ENCODE data around the gene ATP1A3. TPM values are rescaled to one million over a fixed set of nuclear protein-coding genes. Genes with fewer than 3 reads are reported as not detected.
"Not testable (repeated sequence)": the region's sequence is repeated elsewhere in the genome, so short reads cannot be mapped to it uniquely, and the experiment has no call there.

ATP1A3 gene
- total RNA-seq, 1 experiment from 2014 or later: 12.1 TPM

DNA sequence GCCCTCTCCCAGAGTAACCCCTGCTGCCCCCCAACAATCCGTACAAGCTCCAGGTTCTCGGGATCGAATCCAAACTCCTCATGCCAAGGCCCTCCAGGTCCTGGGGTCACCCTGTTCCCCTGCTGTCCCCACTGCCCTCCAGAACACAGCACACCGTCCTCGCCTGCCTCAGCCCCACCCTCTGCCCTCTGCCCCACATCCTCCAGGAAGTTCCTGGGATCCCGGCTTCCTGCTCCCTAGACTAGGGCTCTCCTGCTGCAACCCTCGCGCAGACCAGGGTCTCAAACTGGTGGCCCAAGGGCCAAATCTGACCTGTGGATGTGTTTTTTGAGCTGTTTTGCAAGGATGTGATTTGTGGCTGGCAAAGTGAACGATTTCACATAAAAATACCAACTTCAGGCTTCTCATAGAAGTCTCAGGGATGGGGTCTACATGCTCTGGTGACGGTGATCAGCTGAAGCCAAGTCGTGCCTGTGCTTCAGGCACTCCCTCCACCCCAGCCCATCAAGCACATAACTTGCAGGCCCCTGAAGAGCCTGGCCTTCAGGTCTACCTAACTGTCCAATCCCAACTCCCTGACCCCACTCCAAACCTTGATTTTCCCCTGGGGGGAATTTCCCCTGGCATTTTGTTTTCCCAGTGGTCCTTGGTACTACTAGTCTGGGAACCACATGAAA lies 36.7 kb downstream of the ATP1A3 start:
- no peaks in the 10 kb centered on the region for H3K9me3 ChIP-seq (replicated peaks)
- no peak for DNase-seq
- no peaks in the 10 kb centered on the region for H3K27me3 ChIP-seq
- peaks cover 5% of the 10 kb centered on the region; the same call in 1 of the 2 replicates for H3K4me1 ChIP-seq
- 0 out of 2 replicates have a peak, but pooled peaks cover 2% of the 10 kb centered on the region for H3K36me3 ChIP-seq
- H3K27ac ChIP-seq: no peak overlapping the region
- H3K4me3 ChIP-seq: no peak overlapping the region

GRCh38 chr19:41956621-41957020 lies 37.4 kb downstream of the ATP1A3 start:
- H3K9me3 ChIP-seq (replicated peaks): no peaks in the 10 kb centered on the region
- H3K27ac ChIP-seq: no peak overlapping the region
- no peak overlapping the region for H3K4me3 ChIP-seq
- H3K27me3 ChIP-seq: no peaks in the 10 kb centered on the region
- peaks cover 5% of the 10 kb centered on the region; the same call in 1 of the 2 replicates for H3K4me1 ChIP-seq
- 0 out of 2 replicates have a peak, but pooled peaks cover 2% of the 10 kb centered on the region for H3K36me3 ChIP-seq
- no peak for DNase-seq

GRCh38 chr19:41955521-41955920 lies 38.5 kb downstream of the ATP1A3 start:
- H3K36me3 ChIP-seq: 0 out of 2 replicates have a peak, but pooled peaks cover 2% of the 10 kb centered on the region
- H3K4me1 ChIP-seq: peaks cover 5% of the 10 kb centered on the region; the same call in 1 of the 2 replicates
- H3K9me3 ChIP-seq (replicated peaks): no peaks in the 10 kb centered on the region
- no peaks in the 10 kb centered on the region for H3K27me3 ChIP-seq
- H3K27ac ChIP-seq: no peak overlapping the region
- no peak for DNase-seq
- H3K4me3 ChIP-seq: no peak overlapping the region

- H3K27ac ChIP-seq: no peak overlapping the region
- no peak overlapping the region for H3K4me3 ChIP-seq
- peak; percentile 83 to 94 for DNase-seq
- no peaks in the 10 kb centered on the region for H3K36me3 ChIP-seq
- no peaks in the 10 kb centered on the region for H3K27me3 ChIP-seq
- no peaks in the 10 kb centered on the region for H3K9me3 ChIP-seq (replicated peaks)
- no peaks in the 10 kb centered on the region for H3K4me1 ChIP-seq
These were observed 42.3 kb downstream of the ATP1A3 start for GRCh38 chr19:41951686-41952172.

DNA sequence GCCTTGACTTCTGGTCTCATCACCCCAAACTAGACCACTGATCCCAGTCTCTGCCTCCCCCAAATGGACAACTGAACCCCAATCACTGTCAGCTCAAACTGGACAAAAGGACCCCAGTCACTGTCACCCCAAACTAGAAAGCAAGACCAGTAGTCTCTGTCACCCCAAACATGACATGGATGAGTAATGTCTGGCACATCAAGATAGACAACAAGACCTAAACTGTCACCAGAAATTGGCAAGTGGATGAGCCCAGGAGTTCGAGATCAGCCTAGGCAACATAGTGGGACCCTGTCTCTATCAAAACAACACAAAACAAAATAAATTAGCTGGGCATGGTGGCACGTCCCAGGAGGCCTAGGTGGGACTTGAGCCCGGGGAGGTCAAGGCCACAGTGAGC lies 46.9 kb downstream of the ATP1A3 start:
- no peaks in the 10 kb centered on the region for H3K36me3 ChIP-seq
- DNase-seq: no peak
- no peaks in the 10 kb centered on the region for H3K27me3 ChIP-seq

GRCh38 chr19:41945135-41945766 lies 48.8 kb downstream of the ATP1A3 start:
- Histone ChIP-seq H3K4me3 (no peak overlapping the region), H3K4me1 (0 out of 2 replicates have a peak, but pooled peaks cover 2% of the 10 kb centered on the region), H3K27me3 (peaks cover 7% of the 10 kb centered on the region; the same call in 1 of the 2 replicates), H3K9me3 (replicated peaks) (no peaks in the 10 kb centered on the region), H3K36me3 (no peaks in the 10 kb centered on the region), H3K27ac (no peak overlapping the region)
- no peak for DNase-seq

More for the DNA sequence above, 46.9 kb downstream of the ATP1A3 start:
- Histone ChIP-seq H3K4me1 (0 out of 2 replicates have a peak, but pooled peaks cover 2% of the 10 kb centered on the region), H3K9me3 (replicated peaks) (no peaks in the 10 kb centered on the region), H3K27ac (no peak overlapping the region), H3K4me3 (no peak overlapping the region)

GRCh38 chr19:41944336-41944735 lies 49.7 kb downstream of the ATP1A3 start:
- peaks cover 7% of the 10 kb centered on the region; the same call in 1 of the 2 replicates for H3K27me3 ChIP-seq
- no peak overlapping the region for H3K4me3 ChIP-seq
- H3K4me1 ChIP-seq: 0 out of 2 replicates have a peak, but pooled peaks cover 2% of the 10 kb centered on the region
- DNase-seq: no peak
- no peak overlapping the region for H3K27ac ChIP-seq
- no peaks in the 10 kb centered on the region for H3K36me3 ChIP-seq
- no peaks in the 10 kb centered on the region for H3K9me3 ChIP-seq (replicated peaks)

- Histone ChIP-seq H3K9me3 (replicated peaks) (no peaks in the 10 kb centered on the region), H3K4me1 (0 out of 2 replicates have a peak, but pooled peaks cover 2% of the 10 kb centered on the region), H3K27me3 (peaks cover 20% of the 10 kb centered on the region; the same call in 1 of the 2 replicates), H3K36me3 (no peaks in the 10 kb centered on the region), H3K27ac (no peak overlapping the region), H3K4me3 (no peak overlapping the region)
- DNase-seq: no peak
These were observed 52.4 kb downstream of the ATP1A3 start for GRCh38 chr19:41941410-41942202.

DNA sequence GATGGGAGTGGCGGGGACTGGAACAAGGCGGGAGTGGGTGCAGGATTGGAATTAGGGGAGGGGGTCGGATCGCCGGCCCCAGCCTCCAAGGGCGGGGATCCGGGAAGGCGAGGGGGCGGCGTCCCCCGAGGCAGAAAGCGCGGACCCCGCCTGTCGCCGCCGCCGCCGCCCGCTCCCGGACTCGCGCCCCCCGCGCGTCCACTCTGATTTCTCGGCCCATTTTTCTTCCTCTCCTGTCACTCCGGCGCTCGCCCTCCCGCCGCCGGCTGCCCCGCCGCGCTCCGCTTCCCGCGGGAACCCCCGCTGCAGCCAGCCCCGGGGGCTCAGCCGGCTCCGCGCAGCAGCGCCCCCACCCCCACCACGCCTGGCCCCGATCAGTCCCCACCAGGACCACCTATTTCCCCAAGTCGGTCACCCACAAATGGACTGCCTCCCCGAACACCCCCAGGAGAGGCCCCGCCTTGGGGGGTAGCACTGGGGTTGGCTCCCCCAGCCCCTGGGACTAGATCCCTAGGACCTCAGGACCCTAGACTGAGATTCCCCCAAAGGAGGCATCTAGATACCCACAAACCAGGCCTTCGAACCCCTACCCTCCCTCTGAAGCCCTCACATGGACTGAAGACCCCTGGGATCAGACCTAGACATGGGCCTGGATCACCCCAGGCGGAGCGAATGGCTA lies 53.2 kb downstream of the ATP1A3 start:
- no peaks in the 10 kb centered on the region for H3K9me3 ChIP-seq (replicated peaks)
- peak overlapping the region; percentile 45; the same call in 1 of the 2 replicates for H3K27ac ChIP-seq
- H3K36me3 ChIP-seq: no peaks in the 10 kb centered on the region
- peaks cover 27% of the 10 kb centered on the region; the same call in 1 of the 2 replicates for H3K27me3 ChIP-seq
- 0 out of 2 replicates have a peak, but pooled peaks cover 2% of the 10 kb centered on the region for H3K4me1 ChIP-seq
- no peak for DNase-seq
- H3K4me3 ChIP-seq: peak overlapping the region; percentile 68

DNA sequence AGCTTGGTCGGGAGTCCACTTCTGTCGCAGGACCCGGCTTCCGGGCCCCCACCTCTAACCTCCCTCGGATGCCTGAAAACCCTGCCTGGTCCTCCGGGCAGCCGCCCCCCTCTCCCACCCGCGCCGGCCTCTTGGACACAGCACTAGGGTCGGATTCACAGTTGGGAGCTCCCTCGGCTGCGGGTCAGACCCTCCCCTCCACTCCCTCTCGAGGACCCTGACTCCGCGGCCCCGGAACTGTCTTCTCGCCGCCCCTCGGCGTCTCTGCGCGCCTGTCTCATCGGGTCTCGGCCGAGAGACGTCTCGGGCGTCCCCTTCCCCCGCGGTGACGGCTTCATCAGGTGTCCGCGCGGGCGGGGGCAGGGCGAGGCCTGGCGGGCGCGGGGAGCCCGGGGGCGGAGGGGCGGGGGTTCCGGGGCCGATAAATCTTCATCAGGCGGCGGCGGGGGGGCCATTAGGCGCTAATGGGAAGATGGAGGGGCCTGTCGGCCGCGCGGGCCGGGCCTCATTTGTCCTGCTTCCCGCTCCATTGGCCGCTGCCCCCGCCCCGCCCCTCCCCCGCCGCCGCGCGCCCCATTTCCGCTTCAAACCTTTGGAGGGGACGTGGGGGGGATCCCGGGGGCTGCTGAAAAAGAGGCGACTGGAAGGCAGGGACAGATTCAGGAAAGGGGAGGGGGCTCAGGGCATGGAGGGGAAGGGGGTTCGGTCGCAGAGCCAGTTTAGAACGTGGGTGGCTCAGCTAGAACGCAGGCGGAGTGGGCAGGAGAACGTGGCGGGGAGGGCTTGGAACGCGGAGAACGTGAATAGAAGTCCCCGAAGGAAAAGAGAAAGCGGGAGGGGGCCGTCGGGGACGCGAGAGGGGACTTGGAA lies 53.9 kb downstream of the ATP1A3 start:
- Histone ChIP-seq H3K36me3 (no peaks in the 10 kb centered on the region), H3K27me3 (peaks cover 32% of the 10 kb centered on the region; the same call in 1 of the 2 replicates), H3K4me1 (peaks cover 4% of the 10 kb centered on the region), H3K9me3 (replicated peaks) (no peaks in the 10 kb centered on the region), H3K27ac (peak overlapping the region; percentile 45), H3K4me3 (peak overlapping the region; percentile 68)
- DNase-seq: peak; percentile 68 to 70

DNA sequence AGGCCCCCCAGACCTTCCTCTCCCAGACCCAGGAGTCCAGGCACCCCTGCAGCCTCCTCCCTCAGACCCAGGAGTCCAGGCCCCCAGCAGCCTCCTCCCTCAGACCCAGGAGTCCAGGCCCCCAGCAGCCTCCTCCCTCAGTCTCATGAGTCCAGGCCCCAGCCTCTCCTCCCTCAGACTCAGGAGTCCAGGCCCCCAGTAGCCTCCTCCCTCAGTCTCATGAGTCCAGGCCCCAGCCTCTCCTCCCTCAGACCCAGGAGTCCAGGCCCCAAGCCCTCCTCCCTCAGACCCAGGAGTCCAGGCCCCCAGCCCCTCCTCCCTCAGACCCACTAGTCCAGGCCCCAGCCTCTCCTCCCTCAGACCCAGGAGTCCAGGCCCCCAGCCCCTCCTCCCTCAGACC lies 54.8 kb downstream of the ATP1A3 start:
- not testable (repeated sequence) for DNase-seq; H3K36me3 ChIP-seq; H3K27ac ChIP-seq; H3K4me1 ChIP-seq; H3K9me3 ChIP-seq (replicated peaks); H3K4me3 ChIP-seq
- H3K27me3 ChIP-seq: peaks cover 37% of the 10 kb centered on the region; the same call in 1 of the 2 replicates

- H3K27ac ChIP-seq: no peak overlapping the region
- peaks cover 49% of the 10 kb centered on the region; the same call in 1 of the 2 replicates for H3K27me3 ChIP-seq
- DNase-seq: no peak
These were observed 56.2 kb downstream of the ATP1A3 start for GRCh38 chr19:41937525-41938468.

More at GRCh38 chr19:41937525-41938468, 56.2 kb downstream of the ATP1A3 start:
- Histone ChIP-seq H3K9me3 (replicated peaks) (no peaks in the 10 kb centered on the region), H3K4me3 (no peak overlapping the region), H3K4me1 (peaks cover 6% of the 10 kb centered on the region), H3K36me3 (no peaks in the 10 kb centered on the region)

Measured in SJCRH30 (cell line).